ENCODE data around the gene OGFRL1. TPM values are rescaled to one million over a fixed set of nuclear protein-coding genes. Genes with fewer than 3 reads are reported as not detected.

OGFRL1 gene
- total RNA-seq, 1 experiment from 2014 or later: 6.9 TPM

DNA sequence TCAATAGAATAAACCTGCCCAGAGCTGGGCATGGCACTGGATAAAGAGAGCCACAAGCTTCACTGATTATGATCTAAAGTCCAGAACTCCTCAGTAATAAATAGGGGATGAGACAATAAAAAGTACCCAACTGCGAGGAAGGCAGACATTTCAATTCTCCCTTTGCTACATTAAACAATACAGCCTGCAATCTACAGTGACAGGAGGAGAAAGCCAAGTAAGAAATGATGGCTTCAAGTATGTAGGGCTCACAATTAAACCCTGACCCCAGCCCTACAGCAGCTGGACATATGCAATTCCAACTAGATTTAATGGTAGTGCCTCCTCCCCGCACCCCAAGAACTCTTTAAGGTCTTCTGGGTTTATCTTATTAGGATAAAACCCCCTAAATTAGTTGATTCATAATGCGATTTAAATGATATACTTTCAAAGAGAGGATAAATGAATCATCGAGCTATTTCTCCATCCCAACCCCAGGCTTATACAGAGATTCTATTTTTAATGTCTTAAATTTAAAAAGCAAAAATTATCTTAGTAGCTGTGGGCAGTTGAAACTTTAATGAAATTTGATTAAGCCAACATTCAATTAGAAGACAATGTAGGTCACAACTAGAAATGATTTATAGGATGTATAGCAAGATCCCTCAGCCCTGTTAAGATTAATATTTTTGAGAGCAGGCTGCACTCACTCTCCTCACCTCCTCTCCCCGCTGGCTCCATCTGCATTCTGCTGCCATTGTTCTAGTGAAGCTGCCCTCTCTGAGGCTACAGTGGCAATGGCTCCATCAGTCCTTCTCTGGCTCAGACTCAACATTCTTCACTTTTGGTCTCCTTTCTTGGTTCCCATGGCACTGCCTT, 57.1 kb downstream of the OGFRL1 start:
- peaks cover 15% of the 10 kb centered on the region for H3K27me3 Mint-ChIP-seq (ENCODE audit: insufficient read depth, unreplicated experiment)
- Histone ChIP-seq H3K4me1 (no peaks in the 10 kb centered on the region), H3K4me3 (ENCODE audit: low read depth, low read length) (no peak overlapping the region), H3K27me3 (replicated peaks; ENCODE audit: control insufficient read depth, insufficient read depth, low read length) (no peaks in the 10 kb centered on the region), H3K9me3 (no peaks in the 10 kb centered on the region), H3K36me3 (ENCODE audit: control insufficient read depth, insufficient read depth, low read length) (no peaks in the 10 kb centered on the region)
- DNase-seq: no peak
- ChIA-PET POLR2A (no interaction called here), CTCF (no interaction called here)
- H3K9me3 Mint-ChIP-seq (ENCODE audit: unreplicated experiment): no peaks in the 10 kb centered on the region
- no peak overlapping the region for H3K27ac Mint-ChIP-seq (ENCODE audit: unreplicated experiment)
- no TSS peak for BruUV-seq (replicated peaks)
- H3K4me3 Mint-ChIP-seq (ENCODE audit: unreplicated experiment): no peak overlapping the region
- no peak for TF ChIP-seq CTCF (IDR thresholded peaks at IDR 0.05; ENCODE audit: insufficient read depth in 1 of 2, low read depth in 1 of 2, low read length in 1 of 2, severe bottlenecking in 1 of 2, unreplicated experiment in 1 of 2)
- intact Hi-C loops (cut with micrococcal nuclease; ENCODE audit: unreplicated experiment): loop anchor here (5.0 kb wide), 1 partner anchor 58 kb away; the partner anchor contains the start of gene OGFRL1
- H3K4me1 Mint-ChIP-seq (ENCODE audit: low read depth, unreplicated experiment): no peaks in the 10 kb centered on the region
- no peaks in the 10 kb centered on the region for H3K36me3 Mint-ChIP-seq (ENCODE audit: insufficient read depth, unreplicated experiment)

GRCh38 chr6:71346334-71346694, 57.7 kb downstream of the OGFRL1 start:
- CTCF ChIA-PET: no interaction called here

DNA sequence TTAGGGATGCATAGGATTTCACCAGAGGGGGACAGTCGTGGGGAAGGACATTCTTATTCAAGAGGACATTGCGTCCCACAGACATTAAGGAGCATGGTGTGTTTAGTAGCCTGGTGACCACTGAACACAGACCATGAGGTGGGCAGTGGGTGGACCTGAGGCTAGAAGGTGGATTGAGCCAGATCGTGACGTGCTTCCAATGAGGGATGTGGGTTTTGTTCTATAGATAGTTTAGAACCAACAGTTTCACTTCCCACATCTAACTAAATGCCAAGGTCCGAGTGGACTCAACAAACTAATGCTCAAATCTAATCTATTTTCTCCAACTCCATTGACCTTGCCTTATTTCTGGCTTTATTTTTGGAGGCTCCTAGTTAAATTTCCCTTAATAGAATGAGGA, 58.5 kb downstream of the OGFRL1 start:
- Histone ChIP-seq H3K27me3 (replicated peaks; ENCODE audit: control insufficient read depth, insufficient read depth, low read length) (no peaks in the 10 kb centered on the region), H3K9me3 (no peaks in the 10 kb centered on the region), H3K4me3 (ENCODE audit: low read depth, low read length) (no peak overlapping the region), H3K36me3 (ENCODE audit: control insufficient read depth, insufficient read depth, low read length) (no peaks in the 10 kb centered on the region), H3K4me1 (no peaks in the 10 kb centered on the region)
- BruUV-seq (replicated peaks): no TSS peak
- ChIA-PET CTCF (no interaction called here), POLR2A (no interaction called here)
- DNase-seq: no peak
- intact Hi-C loops (cut with micrococcal nuclease; ENCODE audit: unreplicated experiment): loop anchor here (1.0 to 5.0 kb wide), 2 partner anchors 48 to 60 kb away; partner anchors contain the start of gene OGFRL1
- Mint-ChIP-seq H3K36me3 (ENCODE audit: insufficient read depth, unreplicated experiment) (no peaks in the 10 kb centered on the region), H3K27ac (ENCODE audit: unreplicated experiment) (no peak overlapping the region), H3K9me3 (ENCODE audit: unreplicated experiment) (no peaks in the 10 kb centered on the region), H3K27me3 (ENCODE audit: insufficient read depth, unreplicated experiment) (peaks cover 15% of the 10 kb centered on the region), H3K4me3 (ENCODE audit: unreplicated experiment) (no peak overlapping the region), H3K4me1 (ENCODE audit: low read depth, unreplicated experiment) (no peaks in the 10 kb centered on the region)
- no peak for TF ChIP-seq CTCF (IDR thresholded peaks at IDR 0.05; ENCODE audit: insufficient read depth in 1 of 2, low read depth in 1 of 2, low read length in 1 of 2, severe bottlenecking in 1 of 2, unreplicated experiment in 1 of 2)

More at GRCh38 chr6:71346334-71346694, 57.7 kb downstream of the OGFRL1 start:
- H3K27me3 Mint-ChIP-seq (ENCODE audit: insufficient read depth, unreplicated experiment): peaks cover 15% of the 10 kb centered on the region
- DNase-seq: no peak
- Histone ChIP-seq H3K4me3 (ENCODE audit: low read depth, low read length) (no peak overlapping the region), H3K4me1 (no peaks in the 10 kb centered on the region), H3K36me3 (ENCODE audit: control insufficient read depth, insufficient read depth, low read length) (no peaks in the 10 kb centered on the region), H3K27me3 (replicated peaks; ENCODE audit: control insufficient read depth, insufficient read depth, low read length) (no peaks in the 10 kb centered on the region), H3K9me3 (no peaks in the 10 kb centered on the region)
- H3K36me3 Mint-ChIP-seq (ENCODE audit: insufficient read depth, unreplicated experiment): no peaks in the 10 kb centered on the region
- intact Hi-C loops (cut with micrococcal nuclease; ENCODE audit: unreplicated experiment): loop anchor here (5.0 kb wide), 1 partner anchor 59 kb away; the partner anchor contains the start of gene OGFRL1
- no peak for TF ChIP-seq CTCF (IDR thresholded peaks at IDR 0.05; ENCODE audit: insufficient read depth in 1 of 2, low read depth in 1 of 2, low read length in 1 of 2, severe bottlenecking in 1 of 2, unreplicated experiment in 1 of 2)
- POLR2A ChIA-PET: no interaction called here
- no TSS peak for BruUV-seq (replicated peaks)
- no peaks in the 10 kb centered on the region for H3K4me1 Mint-ChIP-seq (ENCODE audit: low read depth, unreplicated experiment)
- no peak overlapping the region for H3K27ac Mint-ChIP-seq (ENCODE audit: unreplicated experiment)
- no peak overlapping the region for H3K4me3 Mint-ChIP-seq (ENCODE audit: unreplicated experiment)
- H3K9me3 Mint-ChIP-seq (ENCODE audit: unreplicated experiment): no peaks in the 10 kb centered on the region

Data from Caco-2 (cell line).